Activated T-cell treated with anti-CD3 and anti-CD28 coated beads for 48 hours (primary cell): ENCODE measurements around the gene ZNF451.
A peak's percentile ranks its signal among the peaks of the same experiment; 100 is the strongest.

Experiments used
- DNase-seq: peaks from one replicate; pipeline ENCODE4 v3.0.0-alpha.2; 2020; ENCODE audit warnings: low read depth

Gene ZNF451

DNA sequence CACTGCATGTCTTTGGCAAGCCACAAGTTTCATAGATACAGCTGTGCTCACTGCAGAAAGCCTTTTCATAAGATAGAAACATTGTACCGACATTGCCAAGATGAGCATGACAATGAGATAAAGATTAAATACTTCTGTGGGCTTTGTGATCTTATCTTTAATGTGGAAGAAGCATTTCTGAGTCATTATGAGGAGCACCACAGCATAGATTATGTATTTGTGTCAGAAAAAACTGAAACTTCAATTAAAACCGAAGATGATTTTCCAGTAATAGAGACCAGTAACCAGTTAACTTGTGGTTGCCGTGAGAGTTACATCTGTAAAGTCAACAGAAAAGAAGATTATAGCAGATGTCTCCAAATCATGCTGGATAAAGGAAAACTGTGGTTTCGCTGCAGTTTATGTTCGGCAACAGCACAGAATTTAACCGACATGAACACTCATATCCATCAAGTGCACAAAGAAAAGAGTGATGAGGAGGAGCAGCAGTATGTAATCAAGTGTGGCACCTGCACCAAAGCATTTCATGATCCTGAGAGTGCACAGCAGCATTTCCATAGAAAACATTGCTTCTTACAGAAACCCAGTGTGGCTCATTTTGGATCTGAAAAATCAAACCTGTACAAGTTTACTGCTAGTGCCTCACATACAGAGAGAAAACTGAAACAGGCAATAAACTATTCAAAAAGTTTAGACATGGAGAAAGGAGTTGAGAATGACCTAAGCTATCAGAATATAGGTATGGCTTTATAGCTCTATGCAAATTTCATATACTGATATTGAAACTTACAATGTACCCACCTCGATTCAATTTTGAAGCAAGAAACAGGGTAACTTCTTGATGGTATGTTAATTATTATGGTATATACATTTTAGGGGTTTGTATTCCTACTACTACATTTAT, 58.2 kb downstream of the ZNF451 start:
- no peak for DNase-seq

DNA sequence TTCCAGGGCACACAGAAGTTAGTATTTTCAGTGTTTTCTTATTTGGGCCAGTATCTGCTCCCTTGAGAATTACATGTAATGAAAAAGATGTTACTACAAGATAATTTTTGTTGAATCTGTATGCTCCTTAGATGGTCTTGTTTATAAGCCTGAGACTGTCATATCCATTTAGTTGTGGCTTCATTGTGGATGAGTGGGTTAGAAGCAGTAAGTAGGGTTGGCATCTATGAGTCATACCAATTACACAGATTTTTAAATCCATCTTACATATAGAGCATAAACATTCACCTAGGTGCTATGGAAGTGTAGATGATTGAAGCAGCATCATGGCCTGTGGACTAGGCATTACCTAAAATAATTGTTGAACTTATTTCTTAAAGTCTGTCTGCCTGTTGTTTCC, 68.7 kb downstream of the ZNF451 start:
- DNase-seq: no peak

DNA sequence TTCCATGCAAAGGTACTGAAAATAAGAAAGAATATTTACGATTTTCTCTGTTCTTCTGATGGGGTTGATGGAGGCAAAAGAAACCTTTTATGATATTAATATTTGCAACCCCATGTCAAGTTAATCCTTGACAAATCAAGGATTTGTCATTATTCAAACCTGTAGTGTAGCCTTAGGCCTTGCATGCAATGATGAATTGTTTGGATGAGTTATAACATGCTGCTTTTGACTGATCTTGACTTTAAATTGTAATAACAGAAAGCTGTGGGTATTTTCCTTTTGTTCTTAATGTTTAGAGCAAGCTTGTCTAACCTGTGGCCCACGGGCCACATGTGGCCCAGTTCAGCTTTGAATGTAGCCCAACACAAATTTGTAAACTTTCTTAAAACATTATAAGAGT, 69.1 kb downstream of the ZNF451 start:
- no peak for DNase-seq

DNA sequence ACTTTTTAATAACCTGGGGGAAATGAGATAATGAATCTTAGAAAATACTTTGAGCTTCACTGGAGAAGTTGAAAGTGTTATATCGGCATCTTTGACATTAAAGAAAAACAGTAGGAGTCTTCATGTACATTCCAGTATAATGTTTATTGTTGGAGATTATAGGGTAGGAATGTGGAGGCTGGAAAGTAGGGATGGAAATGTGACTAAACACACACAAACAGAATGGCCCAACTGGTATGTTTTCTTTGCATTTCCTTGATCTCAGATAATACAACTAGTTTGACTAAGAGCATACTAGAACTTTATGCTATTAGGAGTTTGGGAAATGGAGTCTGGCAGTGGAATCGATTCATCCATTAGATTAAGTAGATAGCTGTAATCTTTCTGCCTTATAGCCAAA, 72.0 kb downstream of the ZNF451 start:
- DNase-seq: no peak

DNA sequence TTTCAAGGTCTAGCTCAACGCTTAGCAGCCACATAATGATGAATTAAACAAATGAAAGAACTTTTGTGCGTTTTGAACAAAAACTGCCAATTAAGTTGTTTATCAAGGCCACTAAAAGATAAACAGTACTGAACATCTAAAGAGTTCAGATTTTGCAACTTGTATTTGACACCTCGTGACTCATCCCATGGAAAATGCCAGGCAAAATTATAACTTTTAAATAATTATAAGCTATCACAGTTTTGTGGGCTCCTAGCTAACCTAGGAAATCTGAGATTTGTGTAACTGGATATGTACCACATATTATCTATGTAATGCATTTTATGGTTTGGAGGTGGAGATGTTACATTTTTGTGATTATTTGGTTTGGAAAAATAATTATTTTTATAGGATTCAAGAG, 72.5 kb downstream of the ZNF451 start:
- DNase-seq: no peak

DNA sequence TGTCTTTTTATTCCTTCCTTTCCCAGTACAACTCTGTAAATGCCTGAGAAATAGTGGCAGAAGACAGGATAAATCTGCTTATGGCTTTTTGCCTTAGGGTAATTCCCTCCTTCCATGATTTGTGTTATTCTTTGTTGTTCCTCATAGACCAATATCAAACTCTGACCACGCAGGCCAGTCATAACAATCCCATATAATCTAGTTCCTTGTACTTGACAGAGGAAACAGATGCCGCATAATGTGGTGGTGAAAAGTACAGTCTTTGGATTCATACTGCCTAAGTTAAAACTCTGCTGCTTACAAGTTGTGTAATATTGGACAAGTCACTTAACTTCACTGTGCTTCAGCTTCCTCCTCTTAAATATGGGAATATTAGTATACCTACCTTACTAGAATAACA, 74.0 kb downstream of the ZNF451 start:
- DNase-seq: no peak

DNA sequence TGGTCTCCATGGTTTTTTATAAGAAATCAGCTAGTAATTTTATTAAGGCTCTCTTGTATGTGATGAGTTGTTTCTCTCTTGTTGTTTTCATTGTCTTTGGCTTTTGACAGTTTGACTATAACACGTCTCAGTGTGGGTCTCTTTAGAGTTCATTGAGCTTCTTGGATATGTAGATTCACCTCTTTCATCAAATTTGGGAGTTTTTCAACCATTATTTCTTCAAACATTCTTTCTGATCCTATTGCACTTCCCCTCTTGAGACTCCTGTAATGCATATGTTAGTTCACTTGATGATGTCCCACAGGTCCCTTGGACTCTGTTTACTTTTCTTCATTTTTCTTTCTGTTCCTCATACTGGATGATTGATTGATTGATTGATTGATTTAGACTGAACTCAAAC, 75.1 kb downstream of the ZNF451 start:
- no peak for DNase-seq

DNA sequence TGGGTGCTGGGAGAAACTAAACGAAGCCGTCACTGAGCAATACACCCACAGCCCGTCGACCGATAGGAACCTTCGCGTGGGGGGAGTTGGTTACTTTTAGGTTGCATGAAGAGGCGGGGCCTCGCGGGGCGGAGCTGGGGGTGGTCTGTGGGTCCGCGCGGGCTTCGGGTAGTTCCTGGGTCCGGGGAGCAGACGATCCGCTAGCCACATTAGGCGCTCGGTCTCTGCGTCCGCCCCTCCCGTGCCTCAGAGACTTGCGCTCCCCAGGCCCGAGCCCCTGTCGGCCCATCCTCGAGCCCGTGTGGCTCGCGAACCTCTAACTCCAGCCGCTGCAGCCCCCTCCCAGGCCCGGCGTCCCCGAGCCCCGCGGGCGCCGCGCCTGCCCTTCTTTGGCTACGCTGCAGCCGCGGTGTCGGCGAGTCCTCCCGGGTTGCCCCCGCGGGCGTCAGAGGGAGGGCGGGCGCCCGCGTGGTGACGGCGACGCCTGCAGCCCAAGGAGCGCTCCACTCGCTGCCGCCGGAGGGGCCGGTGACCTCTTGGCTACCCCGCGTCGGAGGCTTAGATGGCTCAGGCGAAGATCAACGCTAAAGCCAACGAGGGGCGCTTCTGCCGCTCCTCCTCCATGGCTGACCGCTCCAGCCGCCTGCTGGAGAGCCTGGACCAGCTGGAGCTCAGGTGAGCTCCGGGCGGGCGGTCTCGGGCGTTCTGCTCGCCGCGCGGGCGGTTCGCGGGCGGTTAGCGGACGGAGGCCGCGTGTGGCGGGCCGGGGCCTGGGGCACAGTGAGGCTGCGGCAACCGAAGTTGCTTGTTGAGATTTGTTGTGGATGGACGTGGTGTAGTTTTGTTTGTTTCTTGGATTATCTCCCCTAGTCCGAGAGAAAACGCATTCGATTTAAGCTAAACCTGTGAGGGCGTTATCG, 82.4 kb downstream of the ZNF451 start, which contains the start of gene BAG2:
BAG2 (plus strand) TSS at position 191 of the 920 bp plus-strand sequence; CDS start at position 563, 372 bp downstream.
- DNase-seq: peak; percentile 87

DNA sequence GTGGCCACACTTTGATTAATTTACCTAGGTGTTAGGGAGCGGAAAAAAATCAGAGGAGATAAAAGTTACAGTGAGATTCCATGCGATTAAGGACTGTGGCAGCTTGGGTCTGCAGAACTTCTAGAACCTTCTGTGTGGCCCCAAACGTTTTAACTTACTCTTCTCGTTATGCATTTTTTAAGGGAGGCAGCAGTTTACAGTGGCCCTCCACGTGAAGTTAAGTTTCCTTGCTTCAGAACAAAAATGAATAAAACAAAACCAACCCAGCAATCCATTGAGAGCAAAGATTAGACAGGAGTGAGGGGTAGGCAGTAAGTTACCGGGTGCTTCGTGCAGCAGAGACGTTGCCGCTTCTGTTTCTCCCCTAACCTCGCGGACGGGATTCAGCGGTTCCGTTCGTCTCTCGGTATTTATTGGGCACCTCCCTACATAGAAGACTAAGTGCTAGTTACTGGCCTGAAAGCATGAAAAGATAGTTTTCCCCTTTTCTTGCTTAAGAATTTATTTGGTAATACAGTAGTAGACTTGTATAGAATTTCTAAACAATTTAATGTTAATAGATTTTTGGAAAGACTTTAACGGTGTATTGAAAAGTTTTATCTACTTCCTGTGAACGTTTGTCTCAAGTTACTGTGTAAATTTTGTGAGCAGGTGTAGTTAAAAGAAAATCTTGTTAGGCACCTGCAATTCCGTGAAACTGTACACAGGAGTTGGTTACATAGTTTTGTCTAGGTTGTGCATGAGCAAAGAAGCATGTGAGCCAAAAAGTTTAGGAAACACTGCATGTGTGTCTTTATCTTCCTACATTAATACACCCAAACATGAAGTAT, 83.3 kb downstream of the ZNF451 start:
- no peak for DNase-seq

DNA sequence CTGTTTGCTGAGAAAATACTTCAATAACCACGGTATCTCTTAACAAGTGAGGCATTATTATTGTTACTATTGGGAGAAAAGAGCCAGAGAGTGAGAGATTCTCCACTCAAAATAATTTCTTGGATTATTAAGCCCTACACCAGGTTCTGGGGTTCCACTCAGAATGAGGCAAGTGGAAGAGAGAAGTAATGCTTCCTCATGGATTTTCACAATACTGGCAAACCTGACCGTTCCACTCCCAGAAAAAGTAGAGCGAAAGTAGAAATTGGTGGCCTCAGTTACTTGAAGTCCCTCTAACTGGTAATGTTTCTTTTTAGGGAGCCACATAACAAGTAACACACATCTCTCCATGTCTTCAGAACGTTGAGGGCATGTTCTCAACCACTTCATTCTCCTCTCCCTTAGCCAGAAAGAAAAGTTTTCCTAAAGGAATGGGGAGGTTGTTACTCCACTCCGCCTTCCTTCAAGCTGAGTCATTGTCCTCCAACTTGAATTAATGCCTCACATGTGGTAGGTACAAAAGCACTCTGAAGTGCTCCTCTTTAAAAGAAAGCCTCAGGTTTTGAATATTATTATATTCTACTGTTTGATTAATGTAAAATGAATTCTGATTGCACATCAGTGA, 84.0 kb downstream of the ZNF451 start:
- no peak for DNase-seq

DNA sequence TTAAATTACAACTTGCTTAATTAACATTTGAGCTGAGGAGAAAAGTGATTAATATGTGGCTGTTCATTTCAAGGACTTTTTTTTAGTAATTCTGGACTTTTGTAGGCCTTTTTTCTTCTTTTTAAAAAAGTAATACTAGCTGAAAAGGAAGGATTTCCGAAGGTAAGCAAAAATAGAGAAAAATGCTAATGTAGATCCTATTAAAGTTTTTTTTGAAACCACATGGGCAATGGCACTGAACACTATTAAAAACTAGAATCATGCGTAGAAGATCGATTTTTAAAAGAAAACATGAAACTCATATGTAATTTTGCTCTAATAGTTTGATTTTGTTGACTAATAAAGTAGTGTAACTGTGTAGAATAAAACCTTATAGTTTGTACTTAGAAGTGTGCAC, 84.5 kb downstream of the ZNF451 start:
- DNase-seq: no peak

DNA sequence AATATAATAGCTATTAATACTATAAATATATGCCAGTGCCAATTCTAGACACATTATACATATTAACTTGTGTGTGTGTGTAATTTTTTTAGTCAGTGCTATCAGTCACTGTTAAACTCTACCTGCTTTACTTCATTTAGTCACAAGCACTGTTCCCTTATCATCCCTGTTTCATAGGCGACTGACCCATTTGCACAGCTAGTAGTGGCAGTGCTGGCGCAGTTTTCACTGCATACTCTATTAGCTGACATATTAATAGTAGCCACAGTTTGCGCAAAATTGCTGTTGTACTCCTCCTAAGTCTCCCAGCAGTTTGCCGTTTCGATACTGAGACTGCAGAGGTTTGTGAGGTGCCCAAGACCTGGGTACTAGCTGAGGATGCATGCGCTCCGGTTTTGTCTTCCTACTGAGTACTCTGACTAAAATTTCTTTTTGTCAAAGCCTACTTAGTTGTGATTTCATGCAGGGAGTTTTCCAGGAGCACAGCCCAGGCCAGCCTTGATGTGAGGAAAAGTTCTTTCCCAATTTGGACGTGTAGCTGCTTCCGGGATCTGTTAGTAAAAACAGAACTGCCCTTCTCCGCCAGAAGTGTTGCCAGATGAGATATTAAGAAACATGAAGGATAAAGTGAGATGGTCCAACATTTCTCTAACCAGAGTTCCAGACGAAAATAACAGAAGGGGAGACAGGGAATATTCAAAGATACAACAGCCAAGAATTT, 87.7 kb downstream of the ZNF451 start:
- no peak for DNase-seq

DNA sequence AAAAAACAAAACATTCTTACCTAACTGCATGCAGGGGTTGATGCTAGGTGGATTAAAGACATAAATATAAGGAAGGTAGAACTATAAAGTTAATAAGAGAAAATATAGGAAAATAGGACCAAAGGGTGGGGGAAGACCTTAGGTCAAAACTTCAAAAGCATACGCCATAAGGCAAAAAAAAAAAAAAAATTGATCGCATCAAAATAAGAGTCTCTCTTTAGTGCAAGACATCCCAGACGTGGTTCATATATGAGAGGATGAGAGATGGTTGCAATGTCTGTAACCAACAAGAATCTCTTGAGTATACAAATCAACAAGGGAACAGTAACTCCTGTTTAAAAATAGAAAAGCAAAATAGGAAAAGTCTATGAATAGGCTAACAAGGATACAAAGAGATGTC, 90.6 kb downstream of the ZNF451 start:
- DNase-seq: no peak

DNA sequence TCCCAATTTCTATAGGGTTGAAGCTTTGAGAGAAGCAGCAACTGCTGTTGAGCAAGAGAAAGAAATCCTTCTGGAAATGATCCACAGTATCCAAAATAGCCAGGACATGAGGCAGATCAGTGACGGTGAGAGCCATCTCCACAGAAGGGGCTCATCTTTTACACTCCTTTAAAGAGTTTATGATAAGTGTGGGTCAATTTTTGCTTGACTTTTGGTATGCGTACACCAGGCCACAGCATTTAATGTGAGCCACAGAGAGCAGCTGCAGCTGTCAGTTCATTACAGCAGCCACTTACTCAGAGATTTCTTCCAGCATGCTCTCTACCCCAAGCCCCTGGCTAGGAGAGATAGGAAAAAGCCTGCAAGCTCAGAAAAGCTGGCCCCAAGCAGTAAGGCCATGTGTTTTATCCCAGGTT, 92.0 kb downstream of the ZNF451 start:
- no peak for DNase-seq

DNA sequence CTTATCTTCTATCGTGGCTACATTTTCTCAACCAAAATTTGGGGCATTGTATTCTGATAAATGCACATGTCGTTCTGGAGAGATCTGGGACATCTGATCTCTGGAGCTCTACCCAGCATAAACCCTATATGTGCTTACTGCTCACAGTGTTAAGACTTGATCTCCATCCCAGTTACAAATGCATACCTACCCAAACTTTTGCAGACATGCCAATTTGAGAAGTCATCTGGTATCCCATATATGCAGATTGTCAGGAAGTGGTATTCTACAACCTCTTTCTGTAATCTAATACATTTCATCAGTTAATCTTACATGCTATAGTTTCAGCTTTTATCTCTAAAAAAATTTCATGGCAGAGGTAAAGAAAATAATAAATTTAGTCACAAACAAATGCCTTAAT, 93.3 kb downstream of the ZNF451 start:
- no peak for DNase-seq

DNA sequence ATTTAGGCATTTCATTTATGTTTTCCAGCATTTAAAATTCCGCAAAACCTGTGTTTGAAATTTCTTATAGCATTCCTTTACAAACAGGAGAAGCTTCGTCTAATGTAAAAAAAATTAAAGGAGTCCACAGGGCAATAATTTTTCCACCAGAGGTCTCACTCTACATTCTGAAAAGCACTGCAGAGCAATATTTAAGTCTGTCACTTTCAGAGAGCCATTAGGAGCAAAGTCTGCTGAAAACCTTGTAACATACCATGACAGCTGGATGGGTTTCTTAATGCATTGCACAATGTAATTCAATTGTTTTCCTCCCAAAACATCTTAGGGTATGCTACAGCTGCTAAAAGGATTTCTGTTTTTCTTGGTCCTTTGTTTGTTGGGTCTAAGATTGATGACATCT, 100.2 kb downstream of the ZNF451 start:
- DNase-seq: no peak

DNA sequence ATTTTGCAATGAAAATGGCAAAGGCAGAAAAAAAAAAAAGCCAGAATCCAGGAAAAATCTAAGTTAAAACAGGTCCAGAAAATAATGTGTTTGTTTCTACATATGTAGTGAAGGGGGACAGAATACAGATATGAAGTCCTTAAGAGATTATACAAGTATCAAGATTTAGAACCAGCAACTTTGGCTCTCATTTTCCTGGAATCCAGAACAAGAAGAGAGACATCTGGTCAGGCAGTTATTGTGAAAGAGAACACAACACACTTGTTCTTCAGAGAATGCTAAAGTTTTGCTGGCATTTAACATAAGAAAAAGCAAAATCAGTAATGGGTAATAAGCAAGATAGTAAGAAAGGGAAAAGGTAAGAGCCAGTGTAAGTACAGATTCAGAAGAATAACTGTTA, 103.2 kb downstream of the ZNF451 start:
- no peak for DNase-seq

DNA sequence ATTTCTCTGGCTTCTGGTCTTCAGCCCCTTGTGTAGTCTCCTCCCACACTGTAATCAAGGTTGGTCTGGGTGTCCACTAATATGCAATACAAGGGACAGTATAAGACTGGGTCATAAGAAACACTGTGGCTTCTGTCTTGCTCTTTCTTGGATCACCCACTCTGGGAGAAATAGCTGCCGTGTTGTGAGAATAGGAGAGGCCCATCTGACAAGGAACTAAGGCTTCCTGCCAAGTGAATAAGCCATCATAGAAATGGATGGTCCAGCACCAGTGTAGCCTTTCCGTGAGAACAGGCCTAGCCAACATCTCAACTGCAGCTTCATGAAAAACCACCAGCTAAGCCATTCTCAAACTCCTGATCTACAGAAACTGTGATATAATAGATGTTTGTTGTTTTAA, 105.5 kb downstream of the ZNF451 start:
- DNase-seq: no peak

DNA sequence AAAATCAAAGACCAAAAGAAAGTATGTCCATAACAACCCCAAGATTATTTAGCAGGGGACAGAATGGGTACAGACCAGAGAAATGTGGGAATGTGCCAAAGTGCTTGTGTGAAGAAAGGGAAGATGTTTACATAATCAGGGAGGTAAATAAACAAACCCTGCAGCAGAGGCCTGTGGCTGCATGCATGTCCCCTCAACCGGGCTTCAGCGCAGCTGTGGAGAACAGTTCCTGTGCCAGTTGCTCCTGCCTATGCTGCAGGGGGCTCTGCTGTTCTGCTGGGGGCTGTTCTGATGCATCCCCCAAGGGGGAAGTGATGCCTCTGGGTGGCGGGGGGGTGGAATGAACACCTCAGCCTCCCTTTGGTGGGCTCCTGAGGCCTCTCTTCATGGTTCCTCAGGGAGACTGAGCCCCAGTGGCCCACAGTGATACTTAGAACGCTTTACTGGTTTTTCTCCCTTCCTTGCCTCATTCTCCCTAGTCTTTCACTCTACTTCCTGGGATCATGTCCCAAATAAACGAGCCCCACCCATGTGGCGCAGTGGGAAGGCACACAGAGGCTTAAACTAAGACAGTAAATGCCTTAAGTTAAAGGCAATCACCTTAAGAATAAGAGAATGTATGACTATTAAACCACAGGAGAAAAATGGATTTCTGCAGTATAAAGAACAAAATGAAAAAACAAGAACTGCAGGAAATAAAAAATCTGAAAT, 109.1 kb downstream of the ZNF451 start:
- DNase-seq: no peak

DNA sequence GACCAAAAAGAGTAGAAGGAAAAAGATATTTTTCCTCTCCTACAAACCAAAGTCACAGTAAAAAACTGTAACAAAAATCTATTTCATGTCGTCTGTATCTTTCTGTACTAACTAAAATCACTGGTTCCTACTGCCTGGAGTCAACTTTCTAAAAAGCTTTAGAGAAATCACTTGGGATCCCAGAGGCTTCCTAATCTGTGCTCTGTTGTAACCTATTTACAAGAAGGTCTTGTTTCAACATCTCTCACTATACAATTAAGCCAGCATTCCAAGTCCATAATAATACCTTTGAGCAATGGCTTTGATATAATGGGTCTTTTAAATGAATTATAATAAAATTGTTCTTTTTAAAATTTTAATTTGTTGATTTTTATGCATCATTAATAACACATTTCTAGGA, 111.7 kb downstream of the ZNF451 start:
- DNase-seq: no peak
